GM13977 (cell line): ENCODE results near the gene YWHAH.

Experiments
- DNase-seq: peaks from one replicate; pipeline ENCODE4 v3.0.0; 2012; ENCODE audit warnings: low spot score
- CTCF ChIP-seq: IDR thresholded peaks from 2 replicates; pipeline ENCODE4 v1.5.1; 2012; ENCODE audit warnings: mild to moderate bottlenecking, control low read depth; ENCODE audit not compliant: insufficient read depth; ENCODE audit errors: extremely low read depth, missing control alignments
- in situ Hi-C: fragments of 300-500 bp; cut with MboI; formaldehyde crosslinking; loops from one replicate; pipeline ENCODE4 v1.12.0; 2022; ENCODE audit warnings: low sequenced_read_pairs, low pct_unique_long_range_greater_than_20kb, mixed read lengths, inconsistent platforms; ENCODE audit not compliant: unreplicated experiment

Gene YWHAH

GRCh38 chr22:31901388-31902137, 42.8 kb upstream of the YWHAH start:
- in situ Hi-C loops, result no loop called here
- no peak for TF ChIP-seq CTCF
- no peak for DNase-seq

DNA sequence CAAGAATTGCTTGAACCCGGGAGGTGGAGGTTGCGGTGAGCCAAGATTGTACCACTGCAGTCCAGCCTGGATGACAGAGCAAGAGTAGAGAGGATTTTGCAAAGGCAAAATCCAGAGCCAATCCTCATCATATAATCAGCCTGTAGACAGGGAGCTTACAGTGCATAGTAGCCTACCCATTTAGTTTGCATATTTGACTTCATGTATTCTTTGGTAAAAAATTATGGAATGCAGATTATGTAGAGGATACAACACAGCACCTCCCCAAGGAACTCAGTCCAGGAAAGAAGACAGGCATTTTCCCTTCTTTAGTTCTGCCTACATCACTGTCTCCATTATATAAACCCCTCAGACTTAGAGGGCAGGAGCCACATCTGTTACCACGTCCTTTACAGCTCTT, 39.7 kb upstream of the YWHAH start:
- no peak for TF ChIP-seq CTCF
- in situ Hi-C loops, result no loop called here
- no peak for DNase-seq

DNA sequence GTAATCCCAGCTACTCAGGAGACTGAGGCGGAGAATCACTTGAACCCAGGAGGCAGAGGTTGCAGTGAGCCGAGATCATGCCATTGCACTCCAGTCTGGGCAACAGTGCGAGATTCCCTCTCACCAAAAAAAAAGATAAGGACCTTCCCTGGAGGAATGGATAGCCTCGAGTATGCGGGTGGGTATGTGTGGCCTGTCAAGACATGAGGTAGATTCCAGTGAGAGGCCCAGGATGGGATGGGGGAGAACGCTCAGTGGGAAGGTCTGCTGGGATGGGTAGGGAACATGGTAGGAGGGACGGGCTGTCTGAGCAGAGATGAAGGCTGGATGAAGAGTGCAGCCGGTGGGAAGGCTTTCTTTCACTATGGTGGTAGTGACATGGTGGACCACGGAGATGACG, 39.0 kb upstream of the YWHAH start:
- no peak for DNase-seq
- in situ Hi-C loops, result no loop called here

DNA sequence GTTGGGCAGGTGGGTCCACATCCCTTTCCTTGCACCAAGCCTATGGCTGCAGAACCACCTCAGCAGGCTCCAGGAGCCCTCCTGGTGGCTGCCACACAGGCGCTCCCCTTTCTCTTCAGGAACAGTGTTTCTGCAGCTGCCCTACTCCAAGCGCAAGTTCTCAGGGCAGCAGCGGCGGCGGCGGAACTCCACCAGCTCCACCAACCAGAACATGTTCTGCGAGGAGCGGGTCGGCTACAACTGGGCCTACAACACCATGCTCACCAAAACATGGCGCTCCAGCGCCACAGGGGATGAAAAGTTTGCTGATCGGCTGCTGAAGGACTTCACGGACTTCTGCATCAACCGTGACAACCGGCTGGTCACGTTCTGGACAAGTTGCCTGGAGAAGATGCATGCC, 38.2 kb upstream of the YWHAH start:
- TF ChIP-seq CTCF, result no peak
- no peak for DNase-seq
- in situ Hi-C loops, result no loop called here

More for the DNA sequence above, 39.0 kb upstream of the YWHAH start:
- TF ChIP-seq CTCF, result no peak

GRCh38 chr22:31906569-31906968, 37.8 kb upstream of the YWHAH start:
- DNase-seq, result no peak
- no peak for TF ChIP-seq CTCF
- in situ Hi-C loops, result no loop called here

GRCh38 chr22:31909977-31910376, 34.4 kb upstream of the YWHAH start:
- in situ Hi-C loops, result no loop called here
- no peak for TF ChIP-seq CTCF
- DNase-seq, result no peak
